ENCODE measurements around the gene FSTL5. TPM values are rescaled to one million over a fixed set of nuclear protein-coding genes. Genes with fewer than 3 reads are reported as not detected.

The FSTL5 gene
- total RNA-seq, 1 experiment from 2014 or later = 1.9 TPM

- no peaks in the 10 kb centered on the region for H3K36me3 Mint-ChIP-seq (ENCODE audit: insufficient read depth, unreplicated experiment)
- no peak overlapping the region for H3K27ac Mint-ChIP-seq (ENCODE audit: unreplicated experiment)
- intact Hi-C loops (cut with micrococcal nuclease; ENCODE audit: unreplicated experiment) = no loop called here
- no TSS peak for BruUV-seq (replicated peaks)
- no peaks in the 10 kb centered on the region for H3K9me3 Mint-ChIP-seq (ENCODE audit: unreplicated experiment)
- H3K27me3 Mint-ChIP-seq (ENCODE audit: insufficient read depth, unreplicated experiment) = no peaks in the 10 kb centered on the region
- no peak for TF ChIP-seq CTCF (IDR thresholded peaks at IDR 0.05; ENCODE audit: insufficient read depth in 1 of 2, low read depth in 1 of 2, low read length in 1 of 2, severe bottlenecking in 1 of 2, unreplicated experiment in 1 of 2)
- no peaks in the 10 kb centered on the region for H3K27me3 ChIP-seq (replicated peaks; ENCODE audit: control insufficient read depth, insufficient read depth, low read length)
- DNase-seq = no peak
- ChIA-PET CTCF (no interaction called here), POLR2A (no interaction called here)
- H3K36me3 ChIP-seq (ENCODE audit: control insufficient read depth, insufficient read depth, low read length) = no peaks in the 10 kb centered on the region
- H3K4me3 ChIP-seq (ENCODE audit: low read depth, low read length) = no peak overlapping the region
- H3K4me1 ChIP-seq = no peaks in the 10 kb centered on the region
- H3K4me3 Mint-ChIP-seq (ENCODE audit: unreplicated experiment) = no peak overlapping the region
- no peaks in the 10 kb centered on the region for H3K9me3 ChIP-seq
- no peaks in the 10 kb centered on the region for H3K4me1 Mint-ChIP-seq (ENCODE audit: low read depth, unreplicated experiment)
Measured at GRCh38 chr4:161680146-161680545, 483.7 kb downstream of the FSTL5 start.

GRCh38 chr4:161664740-161665139, 499.1 kb downstream of the FSTL5 start:
- H3K4me3 Mint-ChIP-seq (ENCODE audit: unreplicated experiment) = no peak overlapping the region
- POLR2A ChIA-PET = no interaction called here
- no peaks in the 10 kb centered on the region for H3K36me3 ChIP-seq (ENCODE audit: control insufficient read depth, insufficient read depth, low read length)
- H3K4me3 ChIP-seq (ENCODE audit: low read depth, low read length) = no peak overlapping the region
- H3K9me3 Mint-ChIP-seq (ENCODE audit: unreplicated experiment) = no peaks in the 10 kb centered on the region
- no peaks in the 10 kb centered on the region for H3K4me1 Mint-ChIP-seq (ENCODE audit: low read depth, unreplicated experiment)
- peak; percentile 5 to 37 for DNase-seq
- no peaks in the 10 kb centered on the region for H3K27me3 ChIP-seq (replicated peaks; ENCODE audit: control insufficient read depth, insufficient read depth, low read length)
- H3K27me3 Mint-ChIP-seq (ENCODE audit: insufficient read depth, unreplicated experiment) = no peaks in the 10 kb centered on the region
- no peak overlapping the region for H3K27ac Mint-ChIP-seq (ENCODE audit: unreplicated experiment)
- H3K9me3 ChIP-seq = no peaks in the 10 kb centered on the region
- no TSS peak for BruUV-seq (replicated peaks)
- no peak for TF ChIP-seq CTCF (IDR thresholded peaks at IDR 0.05; ENCODE audit: insufficient read depth in 1 of 2, low read depth in 1 of 2, low read length in 1 of 2, severe bottlenecking in 1 of 2, unreplicated experiment in 1 of 2)
- H3K36me3 Mint-ChIP-seq (ENCODE audit: insufficient read depth, unreplicated experiment) = no peaks in the 10 kb centered on the region
- CTCF ChIA-PET = no interaction called here
- intact Hi-C loops (cut with micrococcal nuclease; ENCODE audit: unreplicated experiment) = no loop called here
- no peaks in the 10 kb centered on the region for H3K4me1 ChIP-seq

- no peaks in the 10 kb centered on the region for H3K36me3 Mint-ChIP-seq (ENCODE audit: insufficient read depth, unreplicated experiment)
Measured at GRCh38 chr4:161663844-161664243, 500.0 kb downstream of the FSTL5 start.

More at GRCh38 chr4:161663844-161664243, 500.0 kb downstream of the FSTL5 start:
- DNase-seq = no peak
- Mint-ChIP-seq H3K9me3 (ENCODE audit: unreplicated experiment) (no peaks in the 10 kb centered on the region), H3K27ac (ENCODE audit: unreplicated experiment) (no peak overlapping the region), H3K27me3 (ENCODE audit: insufficient read depth, unreplicated experiment) (no peaks in the 10 kb centered on the region), H3K4me3 (ENCODE audit: unreplicated experiment) (no peak overlapping the region), H3K4me1 (ENCODE audit: low read depth, unreplicated experiment) (no peaks in the 10 kb centered on the region)
- Histone ChIP-seq H3K4me3 (ENCODE audit: low read depth, low read length) (no peak overlapping the region), H3K4me1 (no peaks in the 10 kb centered on the region), H3K36me3 (ENCODE audit: control insufficient read depth, insufficient read depth, low read length) (no peaks in the 10 kb centered on the region), H3K27me3 (replicated peaks; ENCODE audit: control insufficient read depth, insufficient read depth, low read length) (no peaks in the 10 kb centered on the region), H3K9me3 (no peaks in the 10 kb centered on the region)
- TF ChIP-seq CTCF (IDR thresholded peaks at IDR 0.05; ENCODE audit: insufficient read depth in 1 of 2, low read depth in 1 of 2, low read length in 1 of 2, severe bottlenecking in 1 of 2, unreplicated experiment in 1 of 2) = no peak
- ChIA-PET POLR2A (no interaction called here), CTCF (no interaction called here)
- intact Hi-C loops (cut with micrococcal nuclease; ENCODE audit: unreplicated experiment) = no loop called here
- no TSS peak for BruUV-seq (replicated peaks)
